Airway epithelial cell (primary cell): ENCODE data around the gene SPPL2A. TPM values are rescaled to one million over a fixed set of nuclear protein-coding genes. Genes with fewer than 3 reads are reported as not detected.

Experiments
- total RNA-seq: library from RNA; depleted of rRNA; stranded (reverse); fragments of >200 nt; gene quantifications from 2 replicates; pipeline ENCODE4 v1.2.3, GENCODE V29; 2015

SPPL2A gene
- total RNA-seq: 49.1 and 67.0 TPM in 2 replicates

GRCh38 chr15:50765195-50765967, at the start of gene SPPL2A:
Gene SPPL2A, minus strand, starts transcription at chr15:50765706. Its CDS starts 173 bp downstream, at chr15:50765533.

GRCh38 chr15:50686469-50687301, 78.8 kb downstream of the SPPL2A start, which contains the start of gene TRPM7:
Gene TRPM7, minus strand, starts transcription at chr15:50686797. Its CDS starts 264 bp downstream, at chr15:50686533.

Other genes with a start within 250 kb of the SPPL2A start
- not detected in 2 replicates for gene USP50, start 219.0 kb downstream of the SPPL2A start, total RNA-seq
- 9.1 and 15.6 TPM in 2 replicates for gene TRPM7, start 78.9 kb downstream of the SPPL2A start, total RNA-seq
- gene AP4E1, start 143.0 kb upstream of the SPPL2A start, total RNA-seq: 7.9 and 8.7 TPM in 2 replicates